ENCODE data around the gene TCERG1L.

TCERG1L gene

GRCh38 chr10:131224106-131224505 lies 87.4 kb downstream of the TCERG1L start:
- DNase-seq, result no peak

- DNase-seq, result no peak
Observed at GRCh38 chr10:131223422-131223821, 88.1 kb downstream of the TCERG1L start.

GRCh38 chr10:131222986-131223385 lies 88.5 kb downstream of the TCERG1L start:
- DNase-seq, result no peak

- DNase-seq, result no peak
Observed at GRCh38 chr10:131221632-131222277, 89.8 kb downstream of the TCERG1L start.

GRCh38 chr10:131220601-131221171 lies 90.8 kb downstream of the TCERG1L start:
- DNase-seq, result no peak

GRCh38 chr10:131219955-131220489 lies 91.5 kb downstream of the TCERG1L start:
- DNase-seq, result no peak

GRCh38 chr10:131219584-131219886 lies 92.0 kb downstream of the TCERG1L start:
- DNase-seq, result no peak

- no peak for DNase-seq
Observed at GRCh38 chr10:131218811-131219583, 92.5 kb downstream of the TCERG1L start.

- DNase-seq, result no peak
Observed at GRCh38 chr10:131216681-131217230, 94.8 kb downstream of the TCERG1L start.

GRCh38 chr10:131215776-131216175 lies 95.7 kb downstream of the TCERG1L start:
- DNase-seq, result no peak

GRCh38 chr10:131214521-131215244 lies 96.8 kb downstream of the TCERG1L start:
- DNase-seq, result no peak

- DNase-seq, result no peak
Observed at GRCh38 chr10:131213741-131214505, 97.6 kb downstream of the TCERG1L start.

- DNase-seq, result no peak
Observed at GRCh38 chr10:131212763-131213325, 98.7 kb downstream of the TCERG1L start.

GRCh38 chr10:131211965-131212619 lies 99.4 kb downstream of the TCERG1L start:
- no peak for DNase-seq

- DNase-seq, result no peak
Observed at GRCh38 chr10:131211559-131211958, 100.0 kb downstream of the TCERG1L start.

- no peak for DNase-seq
Observed at GRCh38 chr10:131211146-131211545, 100.4 kb downstream of the TCERG1L start.

- DNase-seq, result no peak
Observed at GRCh38 chr10:131210181-131210580, 101.3 kb downstream of the TCERG1L start.

GRCh38 chr10:131207584-131208532 lies 103.7 kb downstream of the TCERG1L start:
- no peak for DNase-seq

GRCh38 chr10:131207176-131207575 lies 104.3 kb downstream of the TCERG1L start:
- DNase-seq, result no peak
